Pons (tissue), 1 donor: ENCODE measurements around the gene ZNF699.
"Not testable (repeated sequence)": the region's sequence is repeated elsewhere in the genome, so short reads cannot be mapped to it uniquely, and the experiment has no call there.

Experiments
- DNase-seq: peaks from one replicate; pipeline ENCODE4 v3.0.0-alpha.2; 2016; ENCODE audit warnings: low spot score

Gene ZNF699

DNA sequence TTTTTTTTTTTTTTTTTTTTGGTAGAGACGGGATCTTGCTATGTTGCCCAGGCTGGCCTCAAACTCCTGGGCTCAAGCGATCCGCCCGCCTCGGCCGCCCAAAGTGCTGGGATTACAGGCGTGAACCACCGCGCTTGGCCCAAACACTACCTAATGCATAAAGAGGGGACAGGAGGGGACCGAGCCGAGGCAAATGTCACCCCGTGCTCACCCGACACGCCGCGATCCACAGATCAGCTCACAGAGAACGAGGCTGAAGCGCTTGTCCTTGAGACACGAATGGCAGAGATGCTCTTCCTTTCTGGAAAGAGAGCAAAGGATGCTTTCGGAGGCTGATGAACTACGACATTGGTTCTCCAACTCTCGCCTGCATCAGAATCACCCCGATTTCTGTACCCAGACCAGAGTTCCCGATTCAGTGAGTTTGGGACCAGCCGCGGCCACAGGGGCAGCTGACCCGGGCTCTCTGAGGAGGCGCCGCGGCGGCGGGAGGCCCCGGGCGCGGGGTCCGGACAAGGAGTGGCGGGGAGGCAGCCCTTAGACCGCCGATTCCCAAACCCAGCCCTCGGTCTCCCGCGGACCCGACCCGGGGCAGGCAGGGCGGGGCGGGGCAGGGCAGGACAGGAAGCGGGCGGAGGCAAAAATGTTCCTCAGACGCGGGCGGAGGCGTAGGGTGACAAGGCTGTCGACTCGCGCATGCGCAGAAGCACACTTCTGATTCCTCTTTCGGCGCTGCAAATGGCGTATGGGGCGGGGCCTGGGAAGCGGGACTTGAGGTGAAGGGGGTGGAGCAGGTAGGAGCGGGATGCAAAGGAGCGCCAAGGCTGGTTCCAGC, at the start of gene ZNF699:
ZNF699 (minus strand) TSS at position 700 of the 835 bp plus-strand sequence. CDS start 4,719 bp downstream, outside the sequence.
- DNase-seq, result peak; percentile 98

DNA sequence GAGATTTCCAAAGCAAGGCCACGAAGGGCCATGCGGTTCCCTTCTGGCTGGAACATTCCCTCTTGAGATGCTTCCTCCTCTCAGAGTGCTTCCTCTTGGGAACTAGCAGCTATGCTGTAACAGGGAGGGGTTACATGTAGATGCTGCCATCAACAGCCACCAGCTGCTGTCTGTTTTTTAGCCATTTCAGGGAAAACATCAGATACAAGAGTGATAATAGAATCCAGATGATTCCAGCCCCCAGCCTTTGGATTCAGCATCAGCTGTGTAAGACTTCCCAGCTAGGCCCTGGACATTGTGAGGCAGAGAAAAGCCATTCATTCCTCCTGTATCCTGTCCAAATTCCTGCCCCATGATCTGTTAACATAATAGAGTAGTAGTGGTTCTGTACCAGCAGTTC, 45.0 kb upstream of the ZNF699 start:
- DNase-seq, result no peak

DNA sequence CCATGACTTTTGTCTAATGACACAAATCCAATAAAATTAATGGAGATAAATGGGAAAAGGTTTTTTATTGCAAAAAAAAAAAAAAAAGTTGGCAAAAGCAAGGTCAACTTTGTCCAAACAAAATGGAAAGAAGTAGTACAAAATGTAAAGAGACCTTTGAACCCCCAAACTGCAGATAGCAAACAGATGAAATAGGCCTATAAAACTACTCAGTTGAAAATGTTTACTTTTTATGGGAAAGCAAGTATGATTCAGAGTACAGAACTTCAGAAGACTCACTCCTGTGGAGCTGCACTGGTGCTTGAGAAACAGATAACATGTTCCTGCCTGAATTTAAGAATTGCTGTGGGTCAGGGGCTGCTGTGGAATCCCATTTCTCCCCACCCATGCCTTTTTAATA, 43.4 kb upstream of the ZNF699 start:
- no peak for DNase-seq

DNA sequence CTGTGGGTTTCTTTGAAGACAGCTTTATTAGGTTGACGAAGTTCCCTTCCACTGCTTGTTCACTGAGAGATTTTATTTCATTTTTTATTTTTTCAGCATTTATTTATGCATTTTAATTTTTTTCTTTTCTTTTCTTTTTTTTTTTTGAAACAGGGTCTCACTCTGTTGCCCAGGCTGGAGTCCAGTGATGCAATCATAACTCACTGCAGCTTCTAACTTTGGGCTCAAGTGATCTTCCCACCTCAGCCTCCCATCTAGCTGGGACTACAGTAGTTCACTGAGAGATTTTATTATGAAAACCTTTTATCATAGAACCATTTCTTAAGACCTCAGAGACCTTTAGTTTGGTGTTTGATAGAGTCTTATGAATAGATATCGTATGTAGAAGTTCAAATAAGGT, 42.9 kb upstream of the ZNF699 start:
- DNase-seq, result no peak

DNA sequence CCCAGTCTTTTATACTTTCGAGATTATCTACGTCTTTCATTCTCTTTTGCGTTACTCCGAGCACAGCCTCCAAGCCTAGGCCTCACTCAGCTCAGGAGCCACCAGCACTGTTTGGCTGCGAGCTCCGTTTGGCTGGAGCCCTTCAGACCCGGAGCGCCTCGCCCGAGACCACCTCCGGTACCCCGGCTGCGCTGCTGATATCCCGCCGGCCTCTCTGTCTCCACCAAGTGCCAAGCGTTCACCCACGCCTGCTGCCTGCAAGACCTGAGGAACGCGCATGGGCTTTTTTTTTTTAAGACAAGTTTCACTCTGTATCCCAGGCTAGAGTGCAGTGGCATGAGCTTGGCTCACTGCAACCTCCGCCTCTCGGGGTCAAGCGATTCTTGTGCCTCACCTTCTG, 39.0 kb upstream of the ZNF699 start:
- no peak for DNase-seq

DNA sequence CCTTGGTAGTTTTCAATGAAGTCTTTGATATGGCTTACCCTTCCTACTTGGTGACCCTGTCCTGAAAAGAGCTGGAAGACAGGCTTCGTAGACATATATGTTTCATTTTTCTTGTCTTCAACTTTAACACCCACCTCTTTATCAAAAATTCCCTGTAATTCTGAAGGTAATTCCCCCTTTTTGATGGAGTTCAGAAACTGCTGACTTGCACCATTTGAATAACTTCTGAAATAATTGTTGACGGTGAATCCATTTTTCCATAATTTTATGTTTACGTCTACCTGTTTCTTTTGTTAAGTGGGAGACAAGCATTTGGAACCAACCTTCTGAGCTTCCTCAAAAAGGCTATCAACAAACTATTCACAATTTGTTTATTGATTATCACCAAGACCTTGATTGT, 38.6 kb upstream of the ZNF699 start:
- no peak for DNase-seq

DNA sequence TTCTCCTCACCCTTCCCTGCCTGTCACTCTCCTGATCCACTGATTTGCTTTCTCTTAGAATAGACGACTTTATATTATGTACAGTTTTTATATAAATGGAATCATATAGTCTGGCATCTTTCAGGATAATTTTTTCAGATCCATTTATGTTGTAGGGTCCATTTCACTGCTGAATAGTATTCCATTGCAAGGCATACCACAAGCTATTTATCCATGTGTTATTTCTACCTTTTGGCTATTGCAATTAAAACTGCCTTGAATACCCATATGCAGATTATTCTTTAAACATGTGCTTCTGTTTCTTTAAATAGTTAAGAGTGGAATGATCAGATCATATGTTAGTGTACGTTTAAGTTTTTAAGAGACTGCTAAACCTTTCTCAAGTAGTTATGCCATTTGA, 35.4 kb upstream of the ZNF699 start:
- DNase-seq, result no peak

DNA sequence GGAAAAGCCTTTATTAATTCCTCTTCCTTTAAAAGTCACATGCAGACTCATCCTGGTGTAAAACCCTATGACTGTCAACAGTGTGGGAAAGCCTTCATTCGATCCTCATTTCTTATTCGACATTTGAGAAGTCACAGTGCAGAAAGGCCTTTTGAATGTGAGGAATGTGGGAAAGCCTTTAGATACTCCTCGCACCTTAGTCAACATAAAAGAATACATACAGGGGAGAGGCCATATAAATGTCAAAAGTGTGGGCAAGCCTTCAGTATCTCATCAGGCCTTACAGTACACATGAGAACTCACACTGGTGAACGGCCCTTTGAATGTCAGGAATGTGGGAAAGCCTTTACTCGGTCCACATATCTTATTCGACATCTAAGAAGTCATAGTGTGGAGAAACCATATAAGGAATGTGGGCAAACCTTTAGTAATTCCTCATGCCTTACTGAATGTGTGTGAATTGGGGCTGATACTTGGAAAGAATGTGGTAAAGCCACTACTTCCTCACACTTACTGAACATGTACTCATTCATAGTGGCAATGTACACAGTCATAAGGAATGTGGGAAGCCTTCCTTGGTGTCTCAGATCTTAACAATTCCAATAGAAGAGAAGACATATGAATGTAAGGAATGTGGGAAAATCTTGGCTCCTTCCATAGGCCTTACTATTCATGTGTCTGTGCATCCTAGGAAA, 33.1 kb upstream of the ZNF699 start:
- no peak for DNase-seq

DNA sequence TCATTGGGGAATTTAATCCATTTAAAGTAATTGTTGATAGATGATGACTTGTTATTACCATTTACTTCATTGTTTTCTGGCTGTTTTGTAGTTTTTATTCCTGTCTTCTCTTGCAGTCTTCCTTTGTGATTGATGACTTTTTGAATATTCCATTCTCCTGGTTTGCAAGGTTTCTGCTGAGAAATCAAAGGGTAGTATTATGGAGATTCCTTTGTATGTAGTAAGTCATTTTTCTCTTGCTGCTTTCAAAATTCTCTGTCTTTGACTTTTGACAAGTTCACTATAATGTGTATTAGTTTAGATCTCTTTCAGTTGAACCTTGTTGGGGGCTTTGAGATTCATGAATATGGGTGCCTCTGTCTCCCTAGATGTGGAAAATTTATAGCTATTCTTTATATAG, 20.4 kb upstream of the ZNF699 start:
- no peak for DNase-seq

DNA sequence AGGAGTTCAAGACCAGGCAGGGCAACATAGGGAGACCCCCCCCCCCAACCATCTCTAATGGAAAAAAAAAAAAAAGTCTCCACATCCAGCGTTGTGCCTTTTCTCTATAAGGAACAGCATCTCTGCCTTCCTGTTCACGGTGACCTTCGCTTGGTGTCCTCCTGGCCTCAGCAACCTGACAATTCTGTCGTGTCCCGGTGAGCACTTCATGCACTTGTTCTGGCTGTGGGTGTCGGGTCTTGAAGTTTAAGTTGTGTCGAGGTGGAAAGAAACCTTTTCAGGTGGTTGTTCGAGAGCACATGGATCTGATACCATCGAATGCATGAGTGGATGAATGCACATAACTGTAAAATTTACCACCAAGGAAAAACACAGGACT, 14.9 kb upstream of the ZNF699 start:
- no peak for DNase-seq

DNA sequence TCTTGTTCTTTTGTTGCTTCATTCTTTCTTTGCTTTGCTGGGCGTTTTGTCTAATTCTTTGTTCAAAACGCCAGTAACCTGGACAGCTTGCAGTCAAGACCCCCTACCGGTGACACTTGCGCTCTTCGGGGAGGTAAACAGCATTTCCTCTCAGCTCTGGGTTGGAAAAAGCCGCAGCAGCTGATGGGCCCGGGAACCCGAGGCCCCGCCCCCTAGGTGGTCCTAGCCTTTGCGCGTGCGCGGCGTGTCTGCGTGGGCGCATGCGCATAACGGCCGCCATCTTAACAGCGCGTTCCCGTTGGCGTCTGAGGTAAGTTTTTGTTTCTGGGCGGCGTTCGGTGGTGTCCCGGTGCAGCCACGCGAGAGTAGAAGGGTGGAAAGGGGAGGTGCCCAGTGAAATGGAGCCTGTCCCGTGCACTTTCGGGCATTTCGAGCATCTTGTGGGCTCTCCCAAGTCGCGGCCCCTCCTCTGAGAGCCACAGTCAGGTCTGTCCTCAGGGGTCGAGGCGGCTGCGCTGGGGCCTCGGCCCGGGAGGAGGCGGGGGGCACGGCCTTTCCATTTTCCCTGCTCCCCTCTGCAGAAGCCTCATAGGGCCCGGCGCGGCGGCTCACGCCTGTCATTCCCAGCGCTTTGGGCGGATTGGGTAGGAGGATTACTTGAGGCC, 14.4 kb upstream of the ZNF699 start, which contains the start of gene ZNF559:
ZNF559 (plus strand) TSS at position 261 of the 665 bp plus-strand sequence. CDS start 14,371 bp downstream, outside the sequence.
- DNase-seq, result peak; percentile 86

DNA sequence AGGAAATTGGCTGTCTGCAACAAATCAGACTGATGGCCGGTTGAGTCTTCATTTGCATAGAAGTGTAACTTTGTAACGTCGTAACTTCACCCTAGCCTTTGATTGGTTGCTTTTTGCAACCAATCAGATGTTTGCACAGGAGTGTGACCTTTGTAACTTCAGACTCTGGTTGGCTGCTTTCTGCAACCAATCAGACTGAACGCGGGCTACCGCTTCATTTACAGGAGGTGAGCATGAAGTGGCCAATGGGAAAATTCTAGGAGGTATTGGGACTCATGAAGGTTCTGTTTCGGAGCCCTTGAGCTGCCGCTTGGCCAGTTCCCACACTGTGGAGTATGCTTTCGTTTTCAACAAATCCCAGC, 13.9 kb upstream of the ZNF699 start:
- DNase-seq, result peak; percentile 89

DNA sequence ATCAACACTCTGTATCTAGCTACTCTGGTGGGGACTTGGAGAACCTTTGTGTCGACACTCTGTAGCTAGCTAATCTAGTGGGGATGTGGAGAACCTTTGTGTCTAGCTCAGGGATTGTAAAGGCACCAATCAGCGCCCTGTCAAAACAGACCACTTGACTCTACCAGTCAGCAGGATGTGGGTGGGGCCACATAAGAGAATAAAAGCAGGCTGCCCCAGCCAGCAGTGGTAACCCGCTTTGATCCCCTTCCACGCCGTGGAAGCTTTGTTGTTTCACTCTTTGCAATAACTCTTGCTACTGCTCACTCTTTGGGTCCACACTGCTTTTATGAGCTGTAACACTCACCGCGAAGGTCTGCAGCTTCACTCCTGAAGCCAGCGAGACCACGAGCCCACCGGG, 12.6 kb upstream of the ZNF699 start:
- DNase-seq, result not testable (repeated sequence)

DNA sequence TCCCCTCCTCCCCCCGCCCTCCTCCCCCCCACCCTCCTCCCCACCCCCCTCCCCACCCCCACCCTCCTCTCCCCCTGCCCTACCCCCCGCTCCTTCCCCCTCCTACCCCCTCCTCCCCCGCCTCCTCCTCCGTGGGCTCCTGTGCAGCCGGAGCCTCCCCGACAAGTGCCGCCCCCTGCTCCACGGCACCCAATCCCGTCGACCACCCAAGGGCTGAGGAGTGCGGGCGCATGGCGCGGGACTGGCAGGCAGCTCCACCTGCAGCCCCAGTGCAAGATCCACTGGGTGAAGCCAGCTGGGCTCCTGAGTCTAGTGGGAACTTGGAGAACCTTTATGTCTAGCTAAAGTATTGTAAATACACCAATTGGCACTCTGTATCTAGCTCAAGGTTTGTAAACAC, 12.1 kb upstream of the ZNF699 start:
- not testable (repeated sequence) for DNase-seq

DNA sequence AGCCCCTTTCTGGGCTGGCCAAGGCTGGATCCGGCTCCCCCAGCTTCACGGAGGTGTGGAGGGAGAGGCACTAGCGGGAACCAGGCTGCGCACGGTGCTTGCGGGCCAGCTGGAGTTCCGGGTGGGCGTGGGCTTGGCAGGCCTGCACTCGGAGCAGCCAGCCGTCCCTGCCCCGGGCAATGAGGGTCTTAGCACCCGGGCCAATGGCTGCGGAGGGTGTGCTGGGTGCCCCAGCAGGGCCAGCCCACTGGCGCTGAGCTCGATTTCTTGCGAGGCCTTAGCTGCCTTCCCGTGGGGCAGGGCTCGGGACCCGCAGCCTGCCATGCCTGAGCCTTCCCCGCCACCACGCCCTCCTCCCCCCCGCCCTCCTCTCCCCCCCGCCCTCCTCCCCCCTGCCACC, 11.7 kb upstream of the ZNF699 start:
- no peak for DNase-seq

DNA sequence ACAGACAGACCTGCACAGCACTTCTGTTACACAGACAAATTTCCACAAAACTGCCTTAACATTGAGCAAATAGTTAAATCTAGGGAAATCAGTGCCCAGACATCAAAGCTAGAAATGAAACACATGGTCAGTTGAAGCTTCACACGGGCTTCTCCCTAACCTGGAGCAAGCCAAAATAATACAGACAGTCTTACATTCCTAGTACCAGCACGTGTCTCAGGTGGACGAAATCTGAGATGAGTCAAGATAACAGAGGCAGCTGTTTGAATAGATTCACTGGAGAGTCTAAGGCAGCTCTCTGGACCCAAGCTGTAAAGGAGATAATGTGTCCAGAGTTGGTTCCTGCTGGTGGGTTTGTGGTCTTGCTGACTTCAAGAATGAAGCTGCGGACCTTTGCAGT, 4.1 kb upstream of the ZNF699 start:
- DNase-seq, result no peak

DNA sequence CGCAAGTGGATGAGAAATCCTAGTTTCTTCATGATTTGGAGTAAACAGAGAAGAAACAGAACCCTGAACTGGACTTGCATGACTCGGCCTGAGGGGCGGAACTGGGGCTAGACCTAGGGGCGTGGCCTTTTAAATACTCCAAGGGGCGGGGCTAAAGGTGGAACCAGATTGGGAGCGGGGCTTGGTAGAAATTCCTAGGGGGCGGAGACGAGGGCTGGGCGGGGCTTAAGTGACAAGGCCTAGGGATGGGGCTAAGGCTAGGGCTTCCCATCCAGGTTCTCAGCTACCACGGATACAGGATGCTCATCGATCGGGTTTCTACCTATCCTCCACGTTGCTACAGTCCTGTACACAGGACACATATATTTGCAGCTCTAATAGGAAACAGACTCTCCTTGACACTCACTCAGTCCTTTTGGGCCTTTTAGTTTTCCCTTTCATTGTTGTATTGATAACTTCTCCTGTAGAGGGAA, 372 bp upstream of the ZNF699 start:
- no peak for DNase-seq

DNA sequence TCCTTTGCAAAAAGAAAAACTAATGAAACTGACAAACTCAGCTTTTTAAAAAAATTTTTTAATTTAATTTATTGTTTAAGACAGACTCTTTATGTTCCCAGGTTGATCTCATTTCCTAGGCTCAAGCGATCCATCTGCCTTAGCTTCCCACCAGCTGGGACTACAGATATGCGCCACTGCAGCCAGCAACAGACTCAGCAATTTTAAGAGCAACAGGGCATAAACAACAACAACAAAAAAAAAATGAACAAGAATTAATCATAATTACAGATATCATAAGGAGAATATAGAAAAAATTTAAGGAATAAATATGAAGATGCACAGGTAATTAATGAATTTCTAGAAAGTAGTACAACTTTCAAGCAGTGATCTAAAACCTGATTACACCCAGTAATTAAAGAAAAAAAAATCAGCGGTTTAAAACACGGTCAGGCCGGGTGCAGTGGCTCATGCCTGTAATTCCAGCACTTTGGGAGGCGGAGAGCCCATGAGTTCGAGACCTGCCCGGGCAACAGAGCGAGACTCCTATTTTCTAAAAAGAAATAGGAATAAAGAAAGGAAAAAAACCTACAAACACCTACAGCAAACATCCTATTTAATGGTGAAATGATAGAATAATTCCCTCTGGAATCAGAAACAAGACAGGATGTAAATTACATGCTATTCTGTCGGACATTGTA, 1.4 kb downstream of the ZNF699 start:
- no peak for DNase-seq

DNA sequence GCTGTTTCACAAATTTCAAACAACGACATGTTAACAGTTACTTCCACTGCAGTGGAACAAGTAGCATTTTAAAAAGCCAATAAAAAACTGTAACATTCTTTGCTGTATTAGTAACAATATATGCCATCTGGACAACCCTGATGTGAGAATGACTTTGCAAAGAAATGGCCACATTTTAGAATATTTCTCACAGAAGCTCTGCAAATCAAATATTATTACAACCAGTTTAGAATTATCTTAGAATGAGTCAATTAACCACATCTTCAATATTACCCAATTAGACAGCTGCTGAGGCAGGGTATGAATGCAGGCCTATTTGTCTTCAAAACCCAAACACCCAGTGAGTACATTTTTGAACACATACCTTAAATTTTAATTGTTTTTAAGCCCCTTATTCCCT, 3.2 kb downstream of the ZNF699 start:
- DNase-seq, result no peak

DNA sequence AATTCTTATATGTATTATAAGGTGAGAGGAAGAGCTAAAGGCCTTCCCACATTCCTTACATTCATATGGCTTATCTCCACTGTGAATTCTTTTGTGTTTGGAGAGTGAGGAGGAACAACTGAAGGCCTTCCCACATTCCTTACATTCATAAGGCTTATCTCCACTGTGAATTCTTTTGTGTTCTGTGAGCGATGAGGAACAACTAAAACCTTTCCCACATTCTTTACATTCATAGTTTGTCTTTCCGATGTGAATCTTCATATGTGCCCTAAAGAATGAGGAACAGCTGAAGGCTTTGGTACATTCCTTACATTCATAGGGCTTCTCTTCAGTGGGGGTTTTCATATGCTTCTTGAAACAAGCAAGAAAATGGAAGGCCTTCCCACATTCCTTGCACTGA, 13.3 kb downstream of the ZNF699 start:
- no peak for DNase-seq

DNA sequence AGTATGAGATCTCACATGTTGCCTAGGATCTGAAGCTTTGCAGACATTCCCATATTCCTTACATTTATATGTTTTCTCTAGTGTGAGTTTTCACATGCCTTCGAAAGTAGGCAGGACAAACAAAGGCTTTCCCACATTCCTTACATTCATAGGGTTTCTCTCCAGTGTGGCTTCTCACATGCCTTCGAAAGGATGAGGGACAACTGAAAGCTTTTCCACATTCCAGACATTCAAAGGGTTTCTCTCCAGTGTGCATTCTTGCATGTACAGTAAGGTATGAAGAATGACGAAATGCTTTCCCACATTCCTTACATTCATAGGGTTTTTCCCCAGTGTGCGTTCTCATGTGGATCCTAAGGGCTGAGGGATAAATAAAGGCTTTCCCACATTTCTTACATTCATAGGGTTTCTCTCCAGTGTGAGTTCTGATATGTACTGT, 14.2 kb downstream of the ZNF699 start:
- no peak for DNase-seq

DNA sequence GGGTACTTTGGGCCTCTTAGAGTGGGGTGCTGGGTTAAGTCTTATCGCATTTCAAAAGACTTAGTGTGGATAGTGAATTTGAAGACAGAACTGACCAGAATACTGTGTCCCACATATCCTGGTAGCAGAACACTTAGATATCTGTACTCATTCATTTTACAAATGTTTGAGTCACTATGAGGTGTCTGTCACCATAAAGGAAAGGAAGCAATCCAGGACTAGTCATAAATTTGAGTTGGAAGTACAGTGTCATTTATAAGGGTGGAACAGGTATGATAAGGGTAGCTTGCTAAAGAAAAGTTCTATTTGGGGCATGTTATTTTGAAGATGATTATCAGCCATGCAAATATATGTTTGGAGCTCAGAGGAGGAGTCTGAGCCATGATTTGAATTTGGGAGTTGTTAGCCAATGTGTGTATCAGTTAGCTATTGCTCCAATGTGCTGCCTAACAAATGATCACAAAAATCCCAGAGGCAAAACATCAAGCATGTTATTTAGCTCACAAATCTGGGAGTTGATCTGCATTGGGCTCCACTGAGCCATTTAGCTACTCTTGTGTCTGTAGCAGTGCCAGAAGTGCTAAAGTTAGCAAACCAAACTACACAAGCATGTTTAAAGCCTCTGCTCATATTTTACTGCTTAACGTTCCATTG, 20.3 kb downstream of the ZNF699 start:
- DNase-seq, result no peak
